Measurements from ENCODE around the gene KIAA1755.

- TF ChIP-seq FOS (IDR thresholded peaks at IDR 0.05; ENCODE audit: low read depth, low read length) (no peak), CTCF (conservative IDR thresholded peaks at IDR 0.05; ENCODE audit: low read depth, low read length) (no peak), USF2 (IDR thresholded peaks at IDR 0.05; ENCODE audit: low read depth, low read length) (no peak), SMC3 (IDR thresholded peaks at IDR 0.05; ENCODE audit: low read depth, low read length) (no peak), CEBPB (IDR thresholded peaks at IDR 0.05; ENCODE audit: low read depth, low read length) (no peak), RCOR1 (IDR thresholded peaks at IDR 0.05; ENCODE audit: insufficient replicate concordance, low read length) (no peak), MAZ (IDR thresholded peaks at IDR 0.05; ENCODE audit: borderline replicate concordance, low read depth, low read length) (no peak), POLR2A (IDR thresholded peaks at IDR 0.05; ENCODE audit: low read depth, low read length) (no peak), MXI1 (IDR thresholded peaks at IDR 0.05; ENCODE audit: borderline replicate concordance, low read depth, low read length) (no peak), RFX5 (IDR thresholded peaks at IDR 0.05; ENCODE audit: low read depth, low read length) (no peak), MAFK (IDR thresholded peaks at IDR 0.05; ENCODE audit: low read depth, low read length) (no peak), ELK1 (IDR thresholded peaks at IDR 0.05; ENCODE audit: borderline replicate concordance, low read depth, low read length) (no peak)
These were observed 42.3 kb upstream of the KIAA1755 start for GRCh38 chr20:38302786-38303185.

Data from IMR-90 (cell line).